Measurements from ENCODE around the gene TM4SF18.

DNA sequence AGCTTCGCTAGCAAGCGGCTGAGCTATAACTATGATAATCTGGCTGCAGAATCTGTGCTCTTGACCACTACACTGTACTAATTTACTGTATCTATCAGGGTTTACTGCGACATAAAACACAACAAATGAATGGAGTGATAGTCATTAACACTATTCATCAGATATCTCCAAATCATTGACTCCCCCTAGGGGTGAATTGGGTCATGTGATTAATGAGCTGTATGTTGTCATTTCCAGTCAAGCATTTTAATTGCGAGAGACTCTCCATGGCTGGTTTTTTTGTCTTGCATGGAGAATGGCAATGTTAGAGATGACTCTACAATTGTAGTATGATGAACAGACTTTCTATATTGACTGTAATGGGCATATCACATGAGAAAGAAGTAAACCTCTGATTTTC lies 10.5 kb upstream of the TM4SF18 start:
- TF ChIP-seq, protein P1, sequence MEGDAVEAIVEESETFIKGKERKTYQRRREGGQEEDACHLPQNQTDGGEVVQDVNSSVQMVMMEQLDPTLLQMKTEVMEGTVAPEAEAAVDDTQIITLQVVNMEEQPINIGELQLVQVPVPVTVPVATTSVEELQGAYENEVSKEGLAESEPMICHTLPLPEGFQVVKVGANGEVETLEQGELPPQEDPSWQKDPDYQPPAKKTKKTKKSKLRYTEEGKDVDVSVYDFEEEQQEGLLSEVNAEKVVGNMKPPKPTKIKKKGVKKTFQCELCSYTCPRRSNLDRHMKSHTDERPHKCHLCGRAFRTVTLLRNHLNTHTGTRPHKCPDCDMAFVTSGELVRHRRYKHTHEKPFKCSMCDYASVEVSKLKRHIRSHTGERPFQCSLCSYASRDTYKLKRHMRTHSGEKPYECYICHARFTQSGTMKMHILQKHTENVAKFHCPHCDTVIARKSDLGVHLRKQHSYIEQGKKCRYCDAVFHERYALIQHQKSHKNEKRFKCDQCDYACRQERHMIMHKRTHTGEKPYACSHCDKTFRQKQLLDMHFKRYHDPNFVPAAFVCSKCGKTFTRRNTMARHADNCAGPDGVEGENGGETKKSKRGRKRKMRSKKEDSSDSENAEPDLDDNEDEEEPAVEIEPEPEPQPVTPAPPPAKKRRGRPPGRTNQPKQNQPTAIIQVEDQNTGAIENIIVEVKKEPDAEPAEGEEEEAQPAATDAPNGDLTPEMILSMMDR (IDR thresholded peaks at IDR 0.05), result peak; percentile 44
- TF ChIP-seq EZH2 (IDR thresholded peaks at IDR 0.05) (no peak), EZH2phosphoT487 (IDR thresholded peaks at IDR 0.05) (no peak)

All from neural progenitor cell (in vitro differentiated cells).